Activated T-cell treated with anti-CD3 and anti-CD28 coated beads for 1 hour (primary cell): ENCODE data around the gene SMIM38.

ENCODE experiments used
- DNase-seq: peaks from one replicate; pipeline ENCODE4 v3.0.0-alpha.2; 2020; ENCODE audit warnings: low read depth

SMIM38 gene

GRCh38 chr11:69203381-69203780 is 47.6 kb downstream of the SMIM38 start:
- no peak for DNase-seq

- no peak for DNase-seq
These were observed 48.1 kb downstream of the SMIM38 start for GRCh38 chr11:69203901-69204245.

DNA sequence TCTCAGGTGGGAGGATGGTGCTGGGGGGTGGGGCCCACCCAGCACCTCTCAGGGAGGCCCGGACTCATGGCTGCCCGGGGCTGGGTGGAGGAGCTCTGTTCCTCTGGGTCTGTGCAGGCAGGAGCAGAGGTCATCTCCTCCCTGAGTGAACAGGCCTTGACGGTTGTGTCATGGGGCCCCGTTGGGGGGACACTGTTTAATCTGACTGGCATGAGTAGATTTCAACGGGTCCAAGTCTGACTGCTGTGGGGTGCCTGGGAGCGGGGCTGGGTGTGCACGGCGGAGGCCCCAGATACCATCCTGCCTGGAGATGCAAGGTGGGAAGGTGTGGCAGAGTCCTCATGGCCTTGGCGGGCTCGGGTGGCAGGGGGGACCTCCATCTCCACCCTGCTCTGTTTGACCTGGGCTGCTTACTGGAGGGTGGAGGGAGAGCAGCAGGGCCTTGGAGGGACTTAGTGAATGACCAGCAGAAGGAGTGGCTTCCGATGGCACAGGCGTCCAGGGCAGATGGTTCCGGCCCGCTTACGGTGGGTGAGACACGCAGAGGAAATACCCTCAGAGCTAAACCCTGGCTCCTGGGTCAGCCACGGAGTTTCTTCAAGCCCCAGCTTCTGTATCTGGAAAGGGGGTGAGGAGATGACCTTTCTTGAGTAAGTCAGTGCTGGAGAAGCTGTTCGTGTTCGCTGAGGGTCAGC is 48.7 kb downstream of the SMIM38 start:
- no peak for DNase-seq

DNA sequence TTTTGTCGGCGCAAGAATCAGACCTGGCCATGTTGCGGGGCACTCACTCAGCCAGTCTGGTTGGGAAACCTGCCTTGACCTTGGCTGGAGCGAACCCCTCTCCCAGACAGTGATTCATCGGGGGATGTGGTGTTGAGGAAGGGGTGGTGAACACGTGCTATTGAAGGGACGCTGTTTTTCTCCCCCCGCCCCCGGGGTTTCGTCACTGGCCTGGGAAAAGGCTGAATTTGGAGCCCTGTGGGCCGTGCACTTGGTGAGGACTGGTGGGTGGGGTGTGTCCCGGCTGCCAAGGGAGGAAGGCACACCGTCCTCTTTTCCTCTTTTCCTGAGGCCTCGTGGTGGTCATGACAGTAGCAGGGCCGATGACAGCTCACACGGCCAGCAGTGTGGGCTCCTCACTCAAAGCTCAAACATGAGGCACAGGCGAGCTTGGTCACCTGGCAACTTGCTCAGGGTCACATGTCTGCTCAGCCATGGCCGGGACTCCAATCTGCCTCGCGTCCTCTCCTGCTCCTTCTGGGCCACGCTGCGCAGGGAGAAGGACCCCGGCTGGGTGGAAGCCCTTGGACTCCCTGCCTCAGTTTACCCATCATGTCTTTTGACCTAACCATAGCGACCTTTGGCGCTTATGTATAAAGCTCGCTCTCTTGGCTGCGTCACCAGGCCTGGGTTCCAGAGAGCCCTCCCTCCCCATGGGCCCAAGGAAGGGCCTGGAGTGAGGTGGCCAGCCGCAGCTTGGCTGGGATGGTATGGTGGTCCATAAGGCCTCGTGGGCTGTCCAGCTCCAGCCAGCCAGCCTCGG is 49.4 kb downstream of the SMIM38 start:
- DNase-seq: no peak
